ENCODE results near the gene GTF2H4. TPM values are rescaled to one million over a fixed set of nuclear protein-coding genes. Genes with fewer than 3 reads are reported as not detected.

GTF2H4 gene
- polyA plus RNA-seq, 6 donors from 2014 or later = 7.6 to 11.5 (median 9.6) TPM

DNA sequence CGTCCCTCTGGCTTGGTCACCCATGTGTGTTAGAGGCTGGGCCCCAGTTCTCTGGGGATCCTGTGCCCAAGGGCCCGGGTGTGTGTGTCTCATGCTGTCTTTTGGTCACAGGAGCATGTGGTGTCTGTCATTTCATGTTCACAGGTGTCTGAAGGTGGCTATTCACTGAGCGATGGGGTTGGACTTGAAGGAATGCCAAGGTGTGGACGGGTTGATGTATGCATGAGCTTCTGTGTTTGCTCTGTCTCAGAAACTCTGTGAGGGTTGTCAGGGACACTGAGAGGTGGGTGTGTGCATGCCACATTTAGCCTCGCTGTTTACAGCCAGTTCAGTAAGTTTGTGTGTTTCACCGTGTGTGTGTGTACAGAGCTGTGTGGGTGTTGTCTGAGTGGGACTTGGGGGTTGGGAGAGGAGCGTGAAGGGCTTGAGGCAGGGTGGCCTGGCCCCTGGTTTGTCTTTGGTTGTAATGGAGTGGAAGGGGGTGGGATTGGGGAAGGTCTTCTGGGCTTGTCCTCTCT lies 22.5 kb upstream of the GTF2H4 start:
- peaks cover 61 to 72% (median 69%) of the 10 kb centered on the region in 3 donors for H3K4me1 Mint-ChIP-seq
- H3K4me3 Mint-ChIP-seq = peak overlapping the region; percentile 80 to 95 (median 92)
- ATAC-seq (ENCODE audit: low read depth in 2 of 2) (no peak), DNase-seq (no peak)
- no peaks in the 10 kb centered on the region for H3K9me3 Mint-ChIP-seq
- peaks cover 4 to 12% of the 10 kb centered on the region in 2 donors for H3K36me3 Mint-ChIP-seq
- H3K27me3 Mint-ChIP-seq = no peaks in the 10 kb centered on the region
- H3K27ac Mint-ChIP-seq = peak overlapping the region in 5 of 6 donors; percentile 62 to 98 (median 91)

DNA sequence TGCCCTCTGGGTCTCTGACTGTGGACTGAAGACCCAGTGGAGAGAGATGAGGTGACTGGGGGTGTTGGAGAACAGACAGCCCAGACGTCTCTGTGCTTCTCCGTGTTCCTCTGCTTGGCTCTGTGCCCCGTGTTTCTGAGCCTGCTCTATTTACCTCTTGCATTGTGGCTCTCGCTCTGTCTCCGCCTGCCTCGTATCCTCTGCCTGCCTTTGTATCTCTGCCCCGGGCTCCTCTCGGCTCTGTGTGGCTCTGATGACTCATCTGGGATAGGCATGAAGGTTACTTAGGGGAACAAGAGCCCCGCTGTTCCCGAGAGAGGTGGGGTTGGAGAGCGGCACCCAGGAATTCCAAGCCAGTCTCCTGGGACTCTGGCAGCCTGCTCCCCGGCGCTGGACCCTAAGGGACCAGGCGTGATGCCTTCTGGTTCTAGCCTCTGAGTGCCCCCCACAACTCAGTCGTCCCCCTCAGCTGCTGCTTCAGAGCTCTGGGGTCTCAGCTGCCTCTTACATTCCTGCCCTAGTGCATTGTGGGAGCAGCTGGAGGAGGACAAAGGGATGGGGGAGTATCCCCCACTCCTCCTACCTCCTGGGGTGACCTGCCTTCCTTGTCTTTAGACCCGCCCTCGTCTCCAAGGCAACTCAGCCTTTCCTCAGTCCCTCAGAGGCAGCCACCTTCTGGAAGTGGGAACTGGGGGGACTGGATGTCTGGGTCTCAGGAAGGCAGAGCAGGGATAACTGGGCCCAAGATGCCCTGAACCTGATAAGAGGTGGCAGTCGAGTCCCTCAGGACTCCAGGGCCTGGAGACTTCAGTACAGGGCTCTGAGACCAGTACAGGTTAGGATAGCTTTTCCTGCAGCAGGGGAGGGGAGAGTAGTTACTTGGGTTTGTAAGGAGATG lies 21.8 kb upstream of the GTF2H4 start:
- DNase-seq = no peak
- H3K36me3 Mint-ChIP-seq = peaks cover 4 to 13% of the 10 kb centered on the region in 2 donors
- H3K4me1 Mint-ChIP-seq = peaks cover 58 to 68% (median 62%) of the 10 kb centered on the region in 3 donors
- H3K27me3 Mint-ChIP-seq = no peaks in the 10 kb centered on the region
- peak overlapping the region in 4 of 6 donors; percentile 62 to 98 (median 94) for H3K27ac Mint-ChIP-seq
- peak overlapping the region; percentile 80 to 95 (median 92) for H3K4me3 Mint-ChIP-seq
- H3K9me3 Mint-ChIP-seq = no peaks in the 10 kb centered on the region
- no peak for ATAC-seq (ENCODE audit: low read depth in 2 of 2)

DNA sequence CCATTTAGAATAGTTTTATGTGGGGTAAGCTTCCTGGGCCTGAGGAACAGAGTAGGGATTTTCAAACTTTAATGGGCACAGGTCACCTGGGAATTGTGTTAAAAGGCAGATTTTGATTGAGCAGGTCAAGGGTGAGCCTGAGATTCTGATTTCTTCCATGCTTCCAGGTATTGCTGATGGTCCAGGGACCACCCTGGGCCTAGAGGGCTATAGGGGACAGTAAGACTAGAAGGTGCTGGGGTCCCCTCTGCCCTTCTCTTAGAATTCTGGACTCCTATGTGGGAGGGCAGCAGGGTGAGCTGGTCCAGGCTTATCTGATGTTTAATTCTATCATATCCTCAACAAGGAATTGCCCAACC lies 21.1 kb upstream of the GTF2H4 start:
- no peaks in the 10 kb centered on the region for H3K27me3 Mint-ChIP-seq
- peak overlapping the region in 4 of 8 donors; percentile 1 to 93 (median 17) for H3K4me3 Mint-ChIP-seq
- peaks cover 52 to 62% (median 56%) of the 10 kb centered on the region in 3 donors for H3K4me1 Mint-ChIP-seq
- no peaks in the 10 kb centered on the region for H3K9me3 Mint-ChIP-seq
- no peak for DNase-seq
- ATAC-seq (ENCODE audit: low read depth in 2 of 2) = no peak
- H3K27ac Mint-ChIP-seq = peak overlapping the region in 2 of 6 donors; percentile 62 to 96
- peaks cover 4 to 13% of the 10 kb centered on the region in 2 donors for H3K36me3 Mint-ChIP-seq

DNA sequence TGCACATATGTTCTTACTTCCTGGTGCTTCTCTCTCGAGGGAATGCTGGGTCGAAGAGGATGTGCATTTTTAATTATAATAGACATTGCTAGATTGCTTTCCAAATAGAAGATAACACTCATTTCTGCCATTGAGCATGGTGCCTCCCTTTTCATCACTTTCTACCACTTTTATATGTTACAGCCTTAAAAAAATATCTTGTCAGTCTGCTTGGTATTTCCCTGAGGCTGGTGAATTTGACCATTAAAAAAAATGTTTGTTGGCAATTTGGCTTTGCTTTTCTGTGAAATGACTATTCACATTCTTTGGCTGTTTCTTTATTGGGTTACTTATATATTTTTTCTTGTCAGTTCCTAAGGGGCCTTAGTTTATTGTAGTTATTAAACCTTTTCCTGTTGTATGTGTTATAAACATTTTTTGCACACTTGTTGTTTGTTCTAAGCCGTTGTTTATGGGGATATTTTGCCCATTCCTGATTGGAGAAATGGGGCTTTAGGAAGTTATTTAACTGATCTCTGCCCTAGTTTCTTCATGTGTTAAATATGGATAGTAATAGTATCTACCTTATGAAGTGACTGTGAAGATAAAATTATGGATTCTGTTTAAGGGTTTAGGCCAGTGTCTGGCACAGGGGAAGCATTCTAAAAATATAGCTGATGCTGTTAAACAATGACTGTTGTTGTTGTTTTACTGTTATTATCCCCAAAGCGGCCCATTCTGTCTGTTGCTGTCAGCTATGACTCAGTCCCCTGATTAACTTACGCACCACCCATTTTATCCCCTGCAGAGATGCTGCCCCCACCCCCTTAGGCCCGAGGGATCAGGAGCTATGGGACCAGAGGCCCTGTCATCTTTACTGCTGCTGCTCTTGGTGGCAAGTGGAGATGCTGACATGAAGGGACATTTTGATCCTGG lies 19.8 kb upstream of the GTF2H4 start:
- H3K4me1 Mint-ChIP-seq = peaks cover 43 to 49% (median 47%) of the 10 kb centered on the region in 3 donors
- DNase-seq (no peak), ATAC-seq (ENCODE audit: low read depth in 2 of 2) (no peak)
- H3K36me3 Mint-ChIP-seq = peaks cover 9 to 23% of the 10 kb centered on the region in 2 donors
- no peaks in the 10 kb centered on the region for H3K9me3 Mint-ChIP-seq
- peak overlapping the region in 2 of 8 donors; percentile 2 to 93 for H3K4me3 Mint-ChIP-seq
- H3K27ac Mint-ChIP-seq = peak overlapping the region in 1 of 6 donors; percentile 47
- H3K27me3 Mint-ChIP-seq = no peaks in the 10 kb centered on the region

DNA sequence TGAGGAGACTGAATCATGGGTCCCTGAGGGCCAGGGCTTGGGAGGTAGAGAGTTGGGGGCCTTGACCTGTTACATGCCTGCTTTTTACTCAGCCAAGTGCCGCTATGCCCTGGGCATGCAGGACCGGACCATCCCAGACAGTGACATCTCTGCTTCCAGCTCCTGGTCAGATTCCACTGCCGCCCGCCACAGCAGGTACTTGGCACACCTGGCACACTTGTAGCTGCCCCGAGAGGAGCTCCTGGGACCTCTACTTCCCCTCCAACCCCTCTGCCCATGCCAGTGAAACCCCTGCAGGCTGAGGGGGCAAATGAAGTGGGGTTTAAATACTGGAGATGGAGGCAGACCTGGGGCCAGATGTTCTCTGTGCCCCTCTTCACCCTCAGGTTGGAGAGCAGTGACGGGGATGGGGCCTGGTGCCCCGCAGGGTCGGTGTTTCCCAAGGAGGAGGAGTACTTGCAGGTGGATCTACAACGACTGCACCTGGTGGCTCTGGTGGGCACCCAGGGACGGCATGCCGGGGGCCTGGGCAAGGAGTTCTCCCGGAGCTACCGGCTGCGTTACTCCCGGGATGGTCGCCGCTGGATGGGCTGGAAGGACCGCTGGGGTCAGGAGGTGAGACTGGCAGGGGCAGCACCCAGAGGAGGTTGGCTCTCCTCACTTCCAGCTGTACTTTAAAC lies 19.1 kb upstream of the GTF2H4 start:
- Mint-ChIP-seq H3K36me3 (peaks cover 9 to 25% of the 10 kb centered on the region in 2 donors), H3K4me1 (peaks cover 35 to 42% (median 40%) of the 10 kb centered on the region in 3 donors), H3K27ac (no peak overlapping the region), H3K9me3 (no peaks in the 10 kb centered on the region), H3K4me3 (no peak overlapping the region), H3K27me3 (no peaks in the 10 kb centered on the region)
- no peak for ATAC-seq (ENCODE audit: low read depth in 2 of 2)
- DNase-seq = no peak

DNA sequence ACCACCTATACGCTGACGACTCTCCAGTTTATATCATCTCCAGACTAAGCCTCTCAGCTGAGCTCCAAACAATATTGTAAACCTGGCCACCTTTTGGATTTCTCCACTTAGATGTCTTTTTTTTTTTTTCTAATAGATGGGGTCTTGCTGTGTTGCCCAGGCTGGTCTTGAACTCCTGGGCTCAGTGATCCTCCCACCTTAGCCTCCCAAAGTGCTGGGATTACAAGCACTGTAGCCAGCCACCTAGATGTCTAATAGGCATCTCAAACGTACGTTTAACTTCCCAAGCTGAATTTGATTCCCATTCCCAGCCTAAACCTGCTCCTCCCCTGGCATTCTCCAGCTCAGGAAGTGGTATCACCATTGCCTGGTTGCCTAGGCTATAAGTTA lies 18.5 kb upstream of the GTF2H4 start:
- ATAC-seq (ENCODE audit: low read depth in 2 of 2) (no peak), DNase-seq (no peak)
- Mint-ChIP-seq H3K27me3 (no peaks in the 10 kb centered on the region), H3K4me1 (peaks cover 35 to 42% (median 40%) of the 10 kb centered on the region in 3 donors), H3K9me3 (no peaks in the 10 kb centered on the region), H3K27ac (peak overlapping the region in 1 of 6 donors; percentile 22), H3K36me3 (peaks cover 9 to 28% of the 10 kb centered on the region in 2 donors), H3K4me3 (no peak overlapping the region)

DNA sequence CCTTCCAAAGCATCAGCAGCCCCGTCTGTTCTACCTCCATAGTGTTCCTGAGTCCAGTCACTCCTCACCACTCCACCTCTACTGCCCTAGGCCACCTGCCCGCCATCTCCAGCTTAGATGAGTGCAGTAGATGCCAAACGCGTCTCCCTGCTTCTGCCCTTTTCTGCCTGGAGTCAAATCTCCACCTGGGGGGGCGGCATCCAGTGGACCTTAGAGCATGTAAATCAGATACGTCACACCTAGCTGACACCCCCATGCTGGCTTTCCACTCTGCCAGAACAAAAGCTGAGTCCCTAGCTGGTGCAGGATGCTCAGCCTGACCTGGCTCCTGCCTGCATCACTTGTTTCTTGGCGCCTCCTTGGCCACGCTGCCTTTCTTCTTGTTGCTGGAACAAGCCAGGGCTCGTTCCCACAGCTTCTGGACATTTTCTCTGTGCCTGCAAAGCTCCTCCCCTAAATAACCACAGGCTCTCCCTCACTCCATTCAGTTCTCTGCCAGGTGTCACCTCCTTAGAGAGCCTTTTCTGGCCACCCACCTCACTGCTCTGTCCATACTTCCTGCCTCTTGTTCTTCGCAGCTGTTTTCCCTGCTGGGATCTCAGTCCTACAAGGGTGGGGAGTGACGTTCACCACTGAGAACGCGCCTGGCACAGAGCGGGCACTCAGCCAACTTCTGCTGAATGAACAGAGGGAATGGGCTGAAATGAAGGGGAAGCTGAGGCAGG lies 17.9 kb upstream of the GTF2H4 start:
- Mint-ChIP-seq H3K36me3 (peaks cover 13 to 34% of the 10 kb centered on the region in 2 donors), H3K27me3 (no peaks in the 10 kb centered on the region), H3K4me1 (peaks cover 31 to 39% (median 37%) of the 10 kb centered on the region in 3 donors), H3K9me3 (no peaks in the 10 kb centered on the region), H3K4me3 (no peak overlapping the region), H3K27ac (peak overlapping the region in 3 of 6 donors; percentile 22 to 74 (median 59))
- DNase-seq = no peak
- ATAC-seq (ENCODE audit: low read depth in 2 of 2) = no peak

DNA sequence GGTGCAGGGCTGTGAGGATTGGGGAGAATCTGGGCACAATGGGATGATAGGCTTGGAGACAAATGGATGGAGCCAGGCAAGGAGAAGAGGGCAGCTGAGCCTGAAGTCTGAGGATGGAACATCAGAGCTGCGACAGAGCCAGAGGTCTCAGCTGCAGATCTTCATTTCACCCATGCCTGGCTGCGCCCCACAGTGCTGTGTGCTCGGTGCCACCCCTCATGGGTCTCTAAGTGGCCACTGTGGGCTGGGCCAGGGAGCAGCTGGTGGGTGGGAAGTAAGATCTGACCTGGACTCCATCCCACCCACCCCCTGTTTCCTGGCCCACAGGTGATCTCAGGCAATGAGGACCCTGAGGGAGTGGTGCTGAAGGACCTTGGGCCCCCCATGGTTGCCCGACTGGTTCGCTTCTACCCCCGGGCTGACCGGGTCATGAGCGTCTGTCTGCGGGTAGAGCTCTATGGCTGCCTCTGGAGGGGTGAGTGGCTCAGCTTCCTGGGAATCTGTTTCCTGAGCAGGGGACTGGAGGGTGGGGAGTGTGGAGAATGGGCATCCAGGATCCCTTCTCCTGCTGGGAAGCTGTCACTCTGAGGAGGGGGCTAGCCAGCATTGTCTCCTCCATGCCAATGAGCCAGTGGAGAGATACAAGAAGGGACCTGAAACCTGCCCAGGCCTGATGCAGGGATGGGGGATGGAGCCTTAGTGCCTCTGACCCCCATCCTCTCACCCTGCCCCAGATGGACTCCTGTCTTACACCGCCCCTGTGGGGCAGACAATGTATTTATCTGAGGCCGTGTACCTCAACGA lies 17.2 kb upstream of the GTF2H4 start:
- Mint-ChIP-seq H3K27me3 (no peaks in the 10 kb centered on the region), H3K36me3 (peaks cover 13 to 42% of the 10 kb centered on the region in 2 donors), H3K27ac (peak overlapping the region in 1 of 6 donors; percentile 74), H3K9me3 (no peaks in the 10 kb centered on the region), H3K4me1 (peaks cover 23 to 35% (median 30%) of the 10 kb centered on the region in 3 donors), H3K4me3 (no peak overlapping the region)
- ATAC-seq (ENCODE audit: low read depth in 2 of 2) (no peak), DNase-seq (no peak)

DNA sequence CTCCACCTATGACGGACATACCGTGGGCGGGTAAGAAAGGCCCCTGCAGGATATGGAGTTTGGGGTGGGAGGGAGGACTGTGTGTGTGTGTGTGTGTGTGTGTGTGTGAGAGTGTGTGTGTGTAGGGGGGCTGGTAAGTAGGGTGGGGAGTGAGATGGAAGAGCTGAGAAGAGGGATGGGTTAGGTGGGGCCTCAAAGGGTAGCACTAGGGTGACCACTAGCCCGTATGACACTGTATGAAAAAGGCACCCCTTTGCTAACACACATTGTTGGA lies 16.6 kb upstream of the GTF2H4 start:
- H3K36me3 Mint-ChIP-seq = peaks cover 13 to 46% of the 10 kb centered on the region in 2 donors
- ATAC-seq (ENCODE audit: low read depth in 2 of 2) (no peak), DNase-seq (no peak)
- H3K4me1 Mint-ChIP-seq = peaks cover 18 to 32% (median 24%) of the 10 kb centered on the region in 3 donors
- H3K27me3 Mint-ChIP-seq = no peaks in the 10 kb centered on the region
- H3K27ac Mint-ChIP-seq = no peak overlapping the region
- no peaks in the 10 kb centered on the region for H3K9me3 Mint-ChIP-seq
- H3K4me3 Mint-ChIP-seq = no peak overlapping the region

DNA sequence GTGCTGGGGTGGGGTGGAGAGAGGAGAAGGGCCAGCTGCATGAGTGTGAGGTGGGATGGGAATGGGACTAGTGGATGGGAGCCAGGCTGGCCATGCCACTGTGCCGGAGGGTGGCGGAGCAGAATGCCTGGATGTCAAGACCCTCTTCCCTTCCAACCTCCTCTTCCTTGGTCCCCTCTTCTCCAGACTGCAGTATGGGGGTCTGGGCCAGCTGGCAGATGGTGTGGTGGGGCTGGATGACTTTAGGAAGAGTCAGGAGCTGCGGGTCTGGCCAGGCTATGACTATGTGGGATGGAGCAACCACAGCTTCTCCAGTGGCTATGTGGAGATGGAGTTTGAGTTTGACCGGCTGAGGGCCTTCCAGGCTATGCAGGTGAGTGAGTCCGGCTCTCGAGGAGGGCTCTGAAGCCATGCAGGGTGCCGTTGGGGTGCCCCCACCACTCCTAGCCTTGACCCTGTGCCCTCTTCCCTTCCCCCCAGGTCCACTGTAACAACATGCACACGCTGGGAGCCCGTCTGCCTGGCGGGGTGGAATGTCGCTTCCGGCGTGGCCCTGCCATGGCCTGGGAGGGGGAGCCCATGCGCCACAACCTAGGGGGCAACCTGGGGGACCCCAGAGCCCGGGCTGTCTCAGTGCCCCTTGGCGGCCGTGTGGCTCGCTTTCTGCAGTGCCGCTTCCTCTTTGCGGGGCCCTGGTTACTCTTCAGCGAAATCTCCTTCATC lies 16.0 kb upstream of the GTF2H4 start:
- no peak for DNase-seq
- Mint-ChIP-seq H3K27me3 (no peaks in the 10 kb centered on the region), H3K4me1 (peaks cover 12 to 27% (median 18%) of the 10 kb centered on the region in 3 donors), H3K27ac (no peak overlapping the region), H3K4me3 (peak overlapping the region in 1 of 8 donors; percentile 64), H3K9me3 (no peaks in the 10 kb centered on the region), H3K36me3 (peaks cover 13 to 46% of the 10 kb centered on the region in 2 donors)
- no peak for ATAC-seq (ENCODE audit: low read depth in 2 of 2)

DNA sequence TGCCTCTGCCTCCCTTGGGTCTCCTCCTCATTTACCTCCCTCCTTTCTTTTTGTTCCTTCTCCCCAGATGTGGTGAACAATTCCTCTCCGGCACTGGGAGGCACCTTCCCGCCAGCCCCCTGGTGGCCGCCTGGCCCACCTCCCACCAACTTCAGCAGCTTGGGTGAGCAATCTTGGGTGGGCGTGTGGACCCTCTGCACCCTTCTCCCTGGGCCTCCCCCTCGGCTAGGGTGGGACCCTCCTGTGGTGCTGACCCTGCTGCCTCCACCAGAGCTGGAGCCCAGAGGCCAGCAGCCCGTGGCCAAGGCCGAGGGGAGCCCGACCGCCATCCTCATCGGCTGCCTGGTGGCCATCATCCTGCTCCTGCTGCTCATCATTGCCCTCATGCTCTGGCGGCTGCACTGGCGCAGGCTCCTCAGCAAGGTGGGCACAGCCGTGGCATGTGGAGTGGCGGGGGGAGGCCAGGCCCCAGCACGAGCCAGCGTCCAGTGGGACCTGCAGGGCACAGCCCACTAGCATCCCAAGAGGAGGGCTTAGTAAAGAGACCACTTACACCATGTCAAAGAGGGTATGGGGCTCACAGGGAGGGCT lies 14.9 kb upstream of the GTF2H4 start:
- DNase-seq (no peak), ATAC-seq (ENCODE audit: low read depth in 2 of 2) (no peak)
- Mint-ChIP-seq H3K27ac (no peak overlapping the region), H3K4me1 (peaks cover 6 to 26% (median 11%) of the 10 kb centered on the region in 3 donors), H3K9me3 (no peaks in the 10 kb centered on the region), H3K27me3 (no peaks in the 10 kb centered on the region), H3K4me3 (no peak overlapping the region), H3K36me3 (peaks cover 13 to 47% of the 10 kb centered on the region in 2 donors)

Data from naive B cell (primary cell).